GM21576 (cell line): ENCODE measurements around the gene IGLL5.

Experiments used
- ATAC-seq: cut with Tn5 transposase; IDR thresholded peaks from one replicate; pipeline ENCODE4 v1.9.1; 2021; ENCODE audit warnings: mild to moderate bottlenecking, moderate library complexity; ENCODE audit not compliant: unreplicated experiment

IGLL5 gene

DNA sequence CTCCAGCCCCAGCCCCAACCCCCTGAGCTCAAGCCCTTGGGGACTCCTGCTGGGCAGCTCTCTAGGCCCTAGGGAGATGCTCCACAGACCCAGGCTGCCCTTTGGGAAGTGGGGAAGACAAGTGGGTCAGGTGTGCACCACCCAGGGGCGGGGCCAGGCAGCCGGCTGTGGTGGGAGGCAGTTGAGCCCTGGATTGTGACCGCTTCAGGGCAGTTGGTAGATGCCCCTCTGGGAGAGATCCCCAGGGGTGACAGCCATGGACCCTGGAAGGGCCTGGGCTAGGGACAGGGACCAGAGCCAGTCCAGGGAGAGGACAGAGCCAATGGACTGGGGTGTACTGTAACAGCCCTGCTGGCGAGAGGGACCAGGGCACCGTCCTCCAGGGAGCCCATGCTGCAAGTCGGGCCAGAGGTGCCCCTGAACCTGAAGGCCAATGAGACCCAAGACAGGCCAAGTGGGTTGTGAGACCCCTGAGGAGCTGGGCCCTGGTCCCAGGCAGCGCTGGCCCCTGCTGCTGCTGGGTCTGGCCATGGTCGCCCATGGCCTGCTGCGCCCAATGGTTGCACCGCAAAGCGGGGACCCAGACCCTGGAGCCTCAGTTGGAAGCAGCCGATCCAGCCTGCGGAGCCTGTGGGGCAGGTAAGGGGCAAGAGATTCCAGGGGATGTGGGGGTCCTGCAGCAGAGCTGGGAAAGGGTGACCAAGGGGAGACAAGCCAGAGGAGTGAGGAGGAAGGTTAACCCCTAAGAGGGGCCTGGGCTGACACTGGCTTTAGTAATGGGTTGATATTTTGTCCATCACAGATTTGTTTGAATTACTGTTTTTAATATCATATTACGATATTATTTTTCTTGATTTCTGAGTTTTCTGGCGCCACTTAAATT lies at the start of gene IGLL5:
Gene IGLL5 (plus strand): TSS at position 196 of the 883 bp plus-strand sequence. CDS start 238 bp downstream, at position 434.
- no peak for ATAC-seq

DNA sequence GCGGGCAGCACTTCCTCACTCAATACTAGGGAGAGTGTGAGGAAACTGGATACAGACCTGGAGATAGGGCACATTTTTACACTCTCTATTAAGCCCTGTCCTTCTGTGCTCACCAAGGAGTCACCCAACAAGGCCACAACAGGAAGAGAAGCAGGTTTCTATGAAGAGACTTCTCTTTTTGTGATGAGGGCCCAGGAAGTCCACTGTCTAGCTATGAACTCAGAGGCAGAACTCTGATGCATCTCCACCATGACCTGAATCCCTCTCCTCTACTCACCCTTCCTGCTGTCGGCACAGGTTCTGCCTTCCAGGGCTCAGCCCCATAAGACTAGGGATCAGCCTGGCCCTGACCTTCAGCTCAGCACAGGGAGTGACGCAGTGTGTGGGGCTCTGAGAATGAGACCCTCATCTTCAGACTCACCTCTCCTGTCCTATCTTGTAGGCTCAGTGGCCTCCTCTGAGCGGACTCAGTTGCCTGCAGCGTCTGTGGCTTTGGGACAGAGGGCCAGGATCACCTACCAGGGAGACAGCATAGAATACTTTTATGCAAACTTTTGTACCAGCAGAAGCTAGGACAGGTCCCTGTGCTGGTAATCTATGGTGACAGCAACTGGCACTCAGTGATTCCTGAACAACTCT lies 49.3 kb upstream of the IGLL5 start:
- no peak for ATAC-seq

DNA sequence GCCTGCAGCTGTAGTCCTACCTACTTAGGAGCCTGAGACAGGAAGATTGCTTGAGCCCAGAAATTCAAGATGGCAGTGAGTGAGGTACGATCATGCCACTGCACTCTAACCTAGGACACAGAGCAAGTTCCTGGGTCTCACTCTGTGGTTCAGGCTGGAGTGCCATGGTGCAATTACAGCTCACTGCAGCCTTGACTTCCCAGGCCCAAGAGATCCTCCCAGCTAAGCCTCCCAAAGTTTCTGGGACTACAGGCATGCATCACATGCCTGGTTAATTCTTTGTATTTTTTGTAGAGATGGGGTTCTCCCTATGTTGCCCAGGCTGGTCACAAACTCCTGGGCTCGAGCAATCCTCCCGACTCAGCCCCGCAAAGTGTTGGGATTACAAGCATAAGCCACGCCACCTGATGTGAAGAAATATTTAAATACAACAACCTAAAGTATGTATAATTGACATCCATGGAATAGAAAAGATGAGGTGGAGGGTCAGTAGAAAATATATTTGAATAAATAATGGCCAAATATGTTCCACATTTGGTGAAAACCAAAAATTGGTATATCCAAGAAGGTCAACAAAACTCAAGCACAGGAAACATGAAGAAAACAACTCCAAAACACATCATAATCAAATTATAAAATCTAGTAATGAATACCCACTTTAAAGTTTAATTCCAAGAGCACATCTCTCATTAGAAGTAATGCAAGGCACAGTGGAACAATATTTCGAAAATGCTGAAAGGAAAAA lies 47.9 kb upstream of the IGLL5 start:
- no peak for ATAC-seq

DNA sequence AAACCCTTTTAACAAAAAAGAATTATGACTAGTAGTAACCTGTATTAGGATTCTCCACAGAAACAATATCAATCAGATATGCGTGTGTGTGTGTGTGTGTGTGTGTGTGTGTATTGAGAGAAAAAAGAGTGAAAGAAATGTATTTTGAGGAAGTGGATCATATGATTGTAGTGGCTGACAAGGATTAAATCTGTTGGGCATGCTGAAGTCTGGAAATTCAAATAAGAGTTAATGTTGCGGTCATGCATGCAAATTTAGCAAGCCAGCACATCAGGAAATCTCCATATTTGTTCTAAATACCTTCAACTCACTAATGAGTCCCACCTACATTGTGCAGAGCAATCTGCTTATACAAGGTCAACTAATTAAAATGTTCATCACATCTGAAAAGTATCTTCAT lies 46.8 kb upstream of the IGLL5 start:
- no peak for ATAC-seq

DNA sequence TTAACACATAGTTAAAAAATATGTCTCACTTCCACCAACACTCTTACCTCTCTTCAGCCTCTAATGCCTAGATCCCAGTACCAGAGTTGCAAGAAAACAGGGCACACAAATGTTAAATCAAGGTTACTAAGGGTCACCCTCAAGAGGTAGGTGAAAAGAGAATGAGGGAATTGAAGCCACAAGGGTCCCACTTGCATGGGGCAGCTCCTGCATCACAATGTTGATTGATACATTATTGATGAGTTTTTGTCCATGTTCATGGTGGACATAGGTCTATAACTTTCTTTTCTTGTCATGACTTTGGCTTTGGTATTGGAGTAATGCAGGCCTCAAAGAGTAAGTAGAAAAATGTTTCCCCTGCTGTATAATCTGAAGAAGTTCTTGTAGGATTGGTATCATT lies 46.0 kb upstream of the IGLL5 start:
- no peak for ATAC-seq

DNA sequence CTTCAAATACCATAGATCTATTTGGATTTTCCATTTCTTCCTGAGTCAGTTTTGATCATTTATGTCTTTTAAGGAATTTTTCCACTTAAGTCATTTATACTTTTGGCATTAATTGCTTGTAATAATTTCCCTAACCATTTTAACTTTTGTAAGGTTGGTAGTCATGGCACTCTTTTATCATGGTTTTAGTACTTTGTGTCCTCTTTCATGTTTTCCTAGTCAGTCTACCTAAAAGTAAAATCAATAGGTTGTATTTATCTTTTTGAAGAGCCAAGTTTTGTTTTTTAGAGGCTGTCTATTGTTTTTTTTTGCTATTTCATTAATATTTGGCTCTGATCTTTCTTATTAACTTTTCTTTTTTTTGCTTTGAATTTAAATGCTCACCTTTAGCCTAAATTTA lies 45.5 kb upstream of the IGLL5 start:
- ATAC-seq, result no peak

GRCh38 chr22:22843848-22844247 lies 43.8 kb upstream of the IGLL5 start:
- no peak for ATAC-seq

- ATAC-seq, result no peak
Observed at GRCh38 chr22:22847241-22847640, 40.4 kb upstream of the IGLL5 start.

DNA sequence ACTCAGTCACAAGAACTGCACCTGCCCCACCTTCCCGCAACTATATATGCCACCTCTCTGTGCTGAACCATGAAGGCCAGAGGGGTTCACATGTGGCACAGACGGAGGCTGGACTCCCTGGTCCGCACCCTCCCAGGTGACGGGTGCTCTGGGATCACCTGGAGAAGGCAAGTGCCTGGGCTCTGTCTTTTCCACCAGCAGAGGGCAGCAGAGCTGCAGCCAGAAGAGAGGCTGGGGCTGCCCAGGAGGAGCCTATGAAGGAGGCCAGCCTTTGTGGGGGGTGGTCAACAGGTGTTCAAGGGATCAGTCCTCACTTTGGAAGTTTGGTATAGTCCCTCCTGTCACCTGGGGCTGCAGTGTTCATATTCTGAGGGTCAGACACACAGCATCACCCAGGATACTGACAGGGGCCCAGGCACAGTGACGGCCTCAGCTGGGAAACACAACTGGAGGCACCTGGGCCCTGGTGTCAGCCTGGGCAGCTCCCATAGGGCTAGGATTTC lies 39.2 kb upstream of the IGLL5 start:
- no peak for ATAC-seq

DNA sequence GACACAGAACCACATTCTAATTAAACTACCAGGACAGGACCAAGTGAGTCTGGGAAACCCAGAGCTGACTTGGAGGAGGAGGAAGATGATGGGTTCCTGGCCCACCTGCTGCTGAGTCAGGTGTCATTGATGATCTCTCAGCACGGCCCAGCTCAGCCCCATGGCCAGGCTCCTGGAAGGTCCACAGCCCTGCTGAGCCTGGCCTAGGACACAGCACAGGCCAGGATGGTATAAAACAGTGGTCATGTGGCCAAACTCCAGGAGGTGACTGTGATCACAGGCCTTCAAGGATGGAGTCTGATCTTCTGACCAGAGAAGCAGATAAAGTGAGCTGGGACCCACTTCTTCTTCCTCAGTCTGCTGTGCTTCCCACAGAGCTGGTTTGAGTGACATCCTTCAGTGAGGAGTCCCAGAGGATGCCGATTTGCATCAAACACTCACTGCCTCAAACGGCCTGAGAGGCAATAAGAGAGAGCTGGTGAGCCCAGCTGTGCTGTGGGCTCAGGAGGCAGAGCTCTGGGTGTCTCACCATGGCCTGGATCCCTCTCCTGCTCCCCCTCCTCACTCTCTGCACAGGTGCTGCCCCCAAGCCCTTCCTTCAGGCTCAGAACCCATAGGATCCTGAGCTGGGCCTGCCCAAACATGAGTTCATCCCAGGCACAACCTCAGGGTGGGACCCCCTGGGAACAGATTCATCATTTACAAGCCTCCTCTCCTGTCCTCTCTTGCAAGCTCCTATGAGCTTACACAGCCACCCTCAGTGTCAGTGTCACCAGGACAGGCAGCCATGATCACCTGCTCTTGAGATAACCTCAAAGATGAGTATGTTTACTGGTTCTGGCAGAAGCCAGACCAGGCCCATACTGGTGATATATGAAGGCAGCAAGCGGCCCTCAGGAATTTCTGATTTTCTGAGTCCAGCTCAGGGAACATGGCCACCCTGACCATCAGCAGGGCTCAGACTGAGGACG lies 37.7 kb upstream of the IGLL5 start:
- no peak for ATAC-seq

- no peak for ATAC-seq
Observed at GRCh38 chr22:22851969-22852368, 35.6 kb upstream of the IGLL5 start.

GRCh38 chr22:22853713-22854112 lies 33.9 kb upstream of the IGLL5 start:
- no peak for ATAC-seq

DNA sequence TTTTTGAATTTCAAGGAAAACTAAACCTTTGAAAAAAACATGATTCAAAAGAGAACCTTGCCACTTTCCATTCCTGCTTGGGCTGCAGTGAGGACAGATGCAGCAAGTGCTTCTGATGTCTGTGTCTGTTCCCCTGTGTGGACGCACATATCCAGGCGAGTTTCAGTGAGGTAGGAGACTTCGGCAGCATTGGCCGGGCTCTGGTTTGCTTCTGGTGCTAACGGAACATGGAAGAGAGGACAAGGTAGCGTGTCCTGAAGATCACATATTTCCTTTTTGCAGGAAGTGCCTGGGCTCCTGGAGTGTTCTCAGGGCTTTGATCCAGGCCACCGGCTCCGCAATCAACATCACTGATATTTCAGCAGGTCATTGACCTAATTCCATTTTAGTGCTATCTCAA lies 33.1 kb upstream of the IGLL5 start:
- ATAC-seq, result no peak

- ATAC-seq, result no peak
Observed at GRCh38 chr22:22855085-22855484, 32.5 kb upstream of the IGLL5 start.

DNA sequence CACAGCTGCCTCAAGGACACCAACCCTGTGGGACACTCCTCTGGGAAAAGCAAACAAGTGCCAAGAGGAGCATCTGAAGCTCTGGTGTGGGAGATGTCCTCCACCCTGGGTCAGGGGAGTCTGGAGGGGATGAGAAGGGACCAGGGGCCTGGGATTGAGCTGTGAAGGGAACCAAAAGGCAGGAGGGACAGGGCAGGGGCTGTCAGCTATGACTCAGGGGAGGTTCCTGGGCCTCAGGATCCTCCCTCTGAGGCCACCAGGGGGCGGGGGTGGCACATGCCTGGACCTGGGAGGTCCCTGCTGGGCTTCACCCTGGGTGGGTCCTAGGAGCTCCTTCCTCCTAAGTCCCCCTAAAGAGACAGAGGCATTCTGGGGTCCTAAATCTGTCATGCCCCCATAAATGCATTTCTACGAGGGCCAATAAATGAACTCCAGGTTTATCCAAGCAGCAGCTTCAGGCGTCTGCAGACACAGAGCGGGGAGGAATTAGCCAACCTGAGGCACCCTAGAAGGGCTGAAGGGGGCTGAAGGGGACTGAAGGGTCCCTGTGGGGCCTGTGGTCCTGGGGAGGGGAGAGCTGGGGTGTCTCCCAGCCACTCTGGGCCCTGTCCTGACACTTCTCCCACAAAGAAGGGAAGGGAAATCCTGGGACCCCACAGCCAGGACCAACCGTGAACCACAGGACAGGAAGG lies 31.9 kb upstream of the IGLL5 start:
- ATAC-seq, result no peak

GRCh38 chr22:22856364-22856763 lies 31.3 kb upstream of the IGLL5 start:
- ATAC-seq, result no peak

DNA sequence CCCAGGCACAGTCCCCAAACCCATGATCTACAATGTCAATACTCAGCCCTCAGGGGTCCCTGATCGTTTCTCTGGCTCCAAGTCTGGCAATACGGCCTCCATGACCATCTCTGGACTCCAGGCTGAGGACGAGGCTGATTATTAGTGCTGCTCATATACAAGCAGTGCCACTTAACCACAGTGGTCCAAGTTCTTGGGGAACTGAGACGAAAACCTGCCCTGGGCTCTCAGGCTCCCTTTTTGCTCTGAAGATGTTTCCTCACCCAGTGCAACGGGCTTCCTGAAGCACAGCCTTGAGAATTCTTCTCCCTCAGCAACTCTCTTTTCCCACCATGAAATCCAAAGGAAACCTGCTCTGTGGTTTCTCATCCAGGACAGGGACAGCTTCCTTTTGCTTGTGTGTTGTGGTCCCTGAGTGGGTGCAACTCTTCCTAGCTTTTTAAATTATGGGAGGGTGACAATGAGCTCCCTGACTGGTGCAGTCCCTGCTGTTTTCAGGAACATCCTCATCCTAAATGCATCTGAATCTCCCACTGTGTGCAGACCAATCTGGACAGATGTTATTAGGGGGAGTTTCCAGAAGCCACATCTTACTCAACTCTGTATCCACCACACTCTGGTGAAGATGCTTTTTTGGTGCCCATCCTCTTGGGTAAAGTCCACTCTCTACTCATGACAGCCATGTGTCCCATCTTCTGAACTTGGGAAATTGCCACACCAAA lies 30.6 kb upstream of the IGLL5 start:
- no peak for ATAC-seq

DNA sequence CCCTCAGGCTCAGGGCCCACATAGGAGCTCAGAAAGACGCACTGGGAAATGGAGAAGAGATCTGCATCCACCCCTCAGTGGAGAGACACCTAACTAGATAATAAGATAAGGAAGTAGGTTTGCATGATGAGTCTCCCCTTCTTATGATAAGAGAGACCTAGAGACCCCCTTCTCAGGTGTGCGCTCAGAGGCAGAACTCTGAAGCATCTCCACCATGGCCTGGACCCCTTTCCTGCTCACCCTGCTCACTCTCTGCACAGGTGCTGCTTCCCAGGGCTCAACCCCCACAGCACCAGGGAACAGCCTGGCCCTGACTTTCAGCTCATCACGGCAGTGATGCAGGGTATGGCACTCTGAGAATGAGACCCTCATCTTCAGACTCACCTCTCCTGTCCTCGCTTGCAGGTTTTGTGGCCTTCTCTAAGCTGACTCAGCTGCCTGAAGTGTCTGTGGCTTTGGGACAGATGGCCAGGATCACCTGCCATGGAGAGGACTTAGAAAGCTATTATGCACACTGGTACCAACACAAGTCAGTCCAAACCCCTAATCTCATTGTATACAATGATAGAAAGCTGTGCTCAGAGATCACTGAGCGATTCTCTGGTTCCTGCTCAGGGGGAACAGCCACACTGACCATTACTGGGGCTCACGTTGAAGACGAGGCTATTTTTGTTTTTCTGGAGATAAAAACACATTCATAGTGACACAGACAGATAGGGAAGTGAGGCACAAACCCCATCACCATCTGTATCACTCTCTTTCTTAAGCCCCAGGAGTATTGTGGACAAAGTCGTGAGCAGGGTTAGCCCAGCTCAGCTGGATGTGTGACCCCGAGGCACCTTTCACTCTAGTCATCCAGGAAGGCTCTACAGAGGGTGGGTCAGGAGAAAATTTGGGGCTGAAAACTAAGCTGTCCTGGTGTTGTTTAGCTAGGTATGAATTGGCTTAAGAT lies 29.7 kb upstream of the IGLL5 start:
- ATAC-seq, result no peak
